Prostate gland (tissue), 2 donors: ENCODE data around the gene PGAP6. TPM values are rescaled to one million over a fixed set of nuclear protein-coding genes. Genes with fewer than 3 reads are reported as not detected.

Experiments
- DNase-seq: peaks from one replicate; pipeline ENCODE4 v3.0.0-alpha.2; 2019; ENCODE audit warnings: low spot score
- H3K27ac ChIP-seq, 2 donors: fragments of 200-600 bp; sonication (generic); 2 replicates each; pipeline ENCODE4 v1.5.1; 2017 to 2019
- H3K27me3 ChIP-seq: fragments of 200-600 bp; sonication (generic); replicated peaks from 2 replicates; pipeline ENCODE4 v1.5.1; 2019; ENCODE audit not compliant: insufficient read depth
- H3K36me3 ChIP-seq, 2 donors: fragments of 200-600 bp; sonication (generic); 1 replicate in 1 of 2; 2 replicates in 1 of 2; pipeline versions ENCODE4 v1.5.1 to v1.8.1; 2017 to 2019
- H3K4me1 ChIP-seq: fragments of 200-600 bp; sonication (generic); replicated peaks from 2 replicates; pipeline ENCODE4 v1.5.1; 2019
- H3K4me3 ChIP-seq, 2 donors: fragments of 200-600 bp; sonication (generic); 2 replicates each; pipeline ENCODE4 v1.5.1; 2017 to 2019
- H3K9me3 ChIP-seq: fragments of 200-600 bp; sonication (generic); 2 replicates; pipeline ENCODE4 v1.5.1; 2017
- POLR2A ChIP-seq: fragments of 450-650 bp; IDR thresholded peaks from one replicate; pipeline ENCODE4 v1.6.1; 2016; ENCODE audit warnings: antibody characterized with exemption, mild to moderate bottlenecking
- POLR2AphosphoS5 ChIP-seq: sonication (generic); formaldehyde crosslinking; IDR thresholded peaks from one replicate; pipeline ENCODE4 v1.6.1; 2017; ENCODE audit warnings: antibody characterized with exemption
- WGBS: methylation state at CpG from one replicate; pipeline ENCODE4 v1.1.5; 2018; 5-methylcytosine and 5-hydroxymethylcytosine counted together
- intact Hi-C: fragments of 100-400 bp; cut with DNase I; formaldehyde crosslinking; loops from one replicate; pipeline ENCODE4 v1.14.2; 2022
- total RNA-seq, 2 donors: library from RNA; depleted of rRNA; stranded (reverse); fragments of >200 nt; gene quantifications; one replicate each; pipeline ENCODE4 v1.1.0, GENCODE V29; 2016
- TF ChIP-seq, protein P1 (sequence below), 4 experiments: fragments of 200-600 bp in 2 of 4; fragments of 450-650 bp in 2 of 4; sonication (generic) in 2 of 4; IDR thresholded peaks; 1 replicate in 3 of 4; 2 replicates in 1 of 4; pipeline ENCODE4 v1.5.1; 2016 to 2019; ENCODE audit warnings: antibody characterized with exemption in 4 of 4, mild to moderate bottlenecking in 2 of 4, moderate library complexity in 2 of 4

The PGAP6 gene
- total RNA-seq, 2 donors from 2014 or later, result 36.8 to 207 TPM

DNA sequence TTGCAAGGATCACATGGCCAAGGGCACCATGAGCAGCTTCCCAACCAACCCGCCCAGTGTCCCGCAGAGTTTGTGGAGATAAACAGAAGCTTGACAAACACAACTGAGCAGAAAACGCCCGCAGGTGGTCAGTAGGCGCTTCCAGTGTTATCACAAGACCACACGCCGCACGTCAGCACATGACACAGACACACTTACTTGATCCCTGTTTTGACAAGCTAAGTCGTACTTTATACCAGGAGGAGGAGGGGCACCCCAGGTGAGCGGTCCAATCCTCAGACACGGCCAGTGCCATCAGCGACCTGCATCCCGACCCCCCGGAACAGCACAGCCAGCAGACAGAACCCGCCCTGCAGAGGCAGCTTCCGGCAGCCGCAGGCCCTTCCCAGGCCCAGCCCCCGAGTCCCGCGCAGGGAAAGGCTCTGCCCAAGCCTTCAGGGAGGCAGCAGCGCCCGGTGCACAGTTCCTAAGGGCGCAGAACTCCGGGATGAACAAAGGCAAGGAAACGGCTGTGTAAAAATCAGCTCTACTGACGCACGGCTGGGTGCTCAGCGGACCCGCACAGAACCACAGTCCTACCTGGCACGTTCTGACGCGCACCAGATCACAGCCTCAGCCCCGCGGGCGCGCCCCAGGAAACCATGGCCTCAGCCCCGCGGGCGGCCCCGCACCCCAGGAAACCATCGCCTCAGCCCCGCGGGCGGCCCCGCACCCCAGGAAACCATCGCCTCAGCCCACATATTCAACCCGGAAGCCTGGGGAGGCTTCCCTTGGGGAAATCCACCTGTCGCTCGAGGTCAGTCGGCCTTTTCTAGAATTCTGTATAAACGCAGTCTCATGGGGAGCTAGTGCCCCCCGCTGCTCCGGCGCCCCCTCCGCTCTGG is 57.1 kb downstream of the PGAP6 start:
- DNase-seq, result no peak
- Histone ChIP-seq H3K4me3 (no peak overlapping the region), H3K4me1 (peaks cover 9% of the 10 kb centered on the region), H3K9me3 (no peaks in the 10 kb centered on the region), H3K36me3 (no peaks in the 10 kb centered on the region), H3K27ac (no peak overlapping the region), H3K27me3 (no peaks in the 10 kb centered on the region)
- TF ChIP-seq, protein P1, sequence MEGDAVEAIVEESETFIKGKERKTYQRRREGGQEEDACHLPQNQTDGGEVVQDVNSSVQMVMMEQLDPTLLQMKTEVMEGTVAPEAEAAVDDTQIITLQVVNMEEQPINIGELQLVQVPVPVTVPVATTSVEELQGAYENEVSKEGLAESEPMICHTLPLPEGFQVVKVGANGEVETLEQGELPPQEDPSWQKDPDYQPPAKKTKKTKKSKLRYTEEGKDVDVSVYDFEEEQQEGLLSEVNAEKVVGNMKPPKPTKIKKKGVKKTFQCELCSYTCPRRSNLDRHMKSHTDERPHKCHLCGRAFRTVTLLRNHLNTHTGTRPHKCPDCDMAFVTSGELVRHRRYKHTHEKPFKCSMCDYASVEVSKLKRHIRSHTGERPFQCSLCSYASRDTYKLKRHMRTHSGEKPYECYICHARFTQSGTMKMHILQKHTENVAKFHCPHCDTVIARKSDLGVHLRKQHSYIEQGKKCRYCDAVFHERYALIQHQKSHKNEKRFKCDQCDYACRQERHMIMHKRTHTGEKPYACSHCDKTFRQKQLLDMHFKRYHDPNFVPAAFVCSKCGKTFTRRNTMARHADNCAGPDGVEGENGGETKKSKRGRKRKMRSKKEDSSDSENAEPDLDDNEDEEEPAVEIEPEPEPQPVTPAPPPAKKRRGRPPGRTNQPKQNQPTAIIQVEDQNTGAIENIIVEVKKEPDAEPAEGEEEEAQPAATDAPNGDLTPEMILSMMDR (IDR thresholded peaks at IDR 0.05), result no peak
- intact Hi-C loops, result no loop called here
- 68% methylated on average over 49 of the region's 55 CpGs for WGBS

DNA sequence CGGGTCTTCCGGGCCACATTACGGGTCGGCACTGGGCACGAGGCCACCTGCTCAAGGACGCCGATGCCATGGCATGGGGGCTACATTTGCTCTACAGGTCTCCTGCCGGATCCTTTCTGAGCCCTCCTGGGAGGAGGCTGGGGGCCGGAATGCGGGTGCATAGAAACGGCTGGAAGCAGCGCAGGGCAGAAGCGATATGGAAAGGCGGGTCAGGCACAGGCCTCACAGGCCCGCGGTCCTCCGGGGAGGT is 57.7 kb downstream of the PGAP6 start:
- peaks cover 9% of the 10 kb centered on the region for H3K4me1 ChIP-seq
- intact Hi-C loops, result no loop called here
- no peak overlapping the region for H3K27ac ChIP-seq
- H3K36me3 ChIP-seq, result no peaks in the 10 kb centered on the region
- no peak for DNase-seq
- no peaks in the 10 kb centered on the region for H3K27me3 ChIP-seq
- 90% methylated on average over 17 of the region's 17 CpGs for WGBS
- no peak overlapping the region for H3K4me3 ChIP-seq
- TF ChIP-seq, protein P1 (IDR thresholded peaks at IDR 0.05), result no peak
- TF ChIP-seq POLR2A (no peak), POLR2AphosphoS5 (no peak)
- no peaks in the 10 kb centered on the region for H3K9me3 ChIP-seq

DNA sequence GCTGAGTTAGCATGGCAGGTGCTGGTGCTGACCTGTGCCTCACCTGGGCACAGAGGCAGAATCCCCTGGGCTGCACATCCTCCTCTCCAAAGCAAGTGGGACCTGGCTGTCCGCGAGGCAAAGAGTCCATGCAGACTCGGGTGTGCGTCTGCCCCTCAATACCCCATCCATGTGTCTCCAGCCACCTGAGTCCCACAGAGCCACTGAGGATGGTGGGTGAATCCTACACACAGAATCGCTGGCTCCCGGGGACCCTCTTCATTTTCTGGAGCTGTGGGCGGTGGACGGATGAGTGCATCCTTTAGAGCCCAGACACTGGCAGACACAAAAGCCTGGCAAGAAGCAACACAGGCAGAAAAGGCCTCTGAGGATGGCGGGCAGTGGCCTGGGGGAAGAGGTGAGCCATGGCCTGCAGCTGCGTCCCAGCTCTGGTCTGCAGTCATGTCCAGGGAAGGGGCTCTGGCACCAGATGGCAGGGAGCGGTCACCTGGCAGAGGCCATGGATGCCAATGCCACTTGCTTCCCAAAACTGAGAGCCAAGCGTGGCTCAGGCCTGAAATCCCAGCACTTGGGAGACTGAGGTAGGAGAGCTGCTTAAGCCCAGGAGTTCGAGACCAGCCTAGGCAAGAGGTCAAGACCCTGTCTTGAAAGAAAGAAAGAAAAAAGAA is 59.2 kb downstream of the PGAP6 start:
- Histone ChIP-seq H3K27ac (no peak overlapping the region), H3K27me3 (no peaks in the 10 kb centered on the region), H3K36me3 (no peaks in the 10 kb centered on the region), H3K9me3 (no peaks in the 10 kb centered on the region), H3K4me1 (peaks cover 3% of the 10 kb centered on the region), H3K4me3 (no peak overlapping the region)
- no peak for DNase-seq
- intact Hi-C loops, result no loop called here
- TF ChIP-seq POLR2A, result no peak
- 95% methylated on average over 13 of the region's 13 CpGs for WGBS

DNA sequence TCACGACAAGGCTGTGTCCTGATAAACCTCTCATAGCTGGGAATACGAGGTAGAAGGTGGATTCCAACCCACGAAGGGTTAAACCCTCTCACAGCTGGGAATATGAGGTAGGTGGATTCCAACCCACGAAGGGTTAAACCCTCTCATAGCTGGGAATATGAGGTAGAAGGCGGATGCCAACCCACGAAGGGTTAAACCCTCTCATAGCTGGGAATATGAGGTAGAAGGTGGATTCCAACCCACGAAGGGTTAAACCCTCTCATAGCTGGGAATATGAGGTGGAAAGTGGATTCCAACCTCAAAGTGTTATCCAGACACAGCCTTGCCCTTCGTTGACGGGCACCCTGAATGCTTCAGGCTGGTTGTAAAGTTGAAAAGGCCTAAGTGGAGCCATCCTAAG is 60.2 kb downstream of the PGAP6 start:
- H3K4me3 ChIP-seq, result no peak overlapping the region
- 76% methylated on average over 9 of the region's 9 CpGs for WGBS
- H3K36me3 ChIP-seq, result no peaks in the 10 kb centered on the region
- DNase-seq, result no peak
- no peaks in the 10 kb centered on the region for H3K4me1 ChIP-seq
- no peaks in the 10 kb centered on the region for H3K27me3 ChIP-seq
- no peaks in the 10 kb centered on the region for H3K9me3 ChIP-seq
- intact Hi-C loops, result no loop called here
- TF ChIP-seq, protein P1 (IDR thresholded peaks at IDR 0.05), result no peak
- TF ChIP-seq POLR2A, result no peak
- TF ChIP-seq POLR2AphosphoS5, result no peak
- no peak overlapping the region for H3K27ac ChIP-seq

Other genes with a start within 250 kb of the PGAP6 start
- 10 to 100 TPM; 36.1 to 47.1 TPM for gene NPRL3, start 243.3 kb downstream of the PGAP6 start, total RNA-seq
- not detected for gene HBZ, start 229.3 kb downstream of the PGAP6 start, total RNA-seq
- not detected for gene HBM, start 216.0 kb downstream of the PGAP6 start, total RNA-seq
- gene HBA2, start 209.1 kb downstream of the PGAP6 start, total RNA-seq, result 10 to 100 TPM in 1 of 2 donors, 1 to 10 TPM in 1; 7.4 to 15.5 TPM
- gene HBA1, start 205.3 kb downstream of the PGAP6 start, total RNA-seq, result 10 to 100 TPM in 1 of 2 donors, not detected in 1; 43.4 TPM
- not detected for gene HBQ1, start 201.5 kb downstream of the PGAP6 start, total RNA-seq
- gene LUC7L, start 152.5 kb downstream of the PGAP6 start, total RNA-seq, result 100 to 1,000 TPM in 1 of 2 donors, 10 to 100 TPM in 1; 55.1 to 108 TPM
- gene FAM234A, start 147.2 kb downstream of the PGAP6 start, total RNA-seq, result 100 to 1,000 TPM in 1 of 2 donors, 10 to 100 TPM in 1; 83.8 to 114 TPM
- 1 to 10 TPM; 2.3 to 5.9 TPM for gene RGS11, start 106.0 kb downstream of the PGAP6 start, total RNA-seq
- 1 to 10 TPM in 1 of 2 donors, under 1 TPM in 1; 0.41 to 7.0 TPM for gene ARHGDIG, start 101.4 kb downstream of the PGAP6 start, total RNA-seq
- 1 to 10 TPM in 1 of 2 donors, not detected in 1; 2.1 TPM for gene PDIA2, start 98.8 kb downstream of the PGAP6 start, total RNA-seq
- gene AXIN1, start 29.3 kb downstream of the PGAP6 start, total RNA-seq, result 10 to 100 TPM; 31.2 to 35.2 TPM
- gene MRPL28, start 11.4 kb downstream of the PGAP6 start, total RNA-seq, result 10 to 100 TPM; 83.4 to 84.3 TPM
- 100 to 1,000 TPM; 137 to 185 TPM for gene NME4, start 15.2 kb upstream of the PGAP6 start, total RNA-seq
- 10 to 100 TPM; 23.7 to 38.5 TPM for gene DECR2, start 19.9 kb upstream of the PGAP6 start, total RNA-seq
- gene RAB11FIP3, start 43.7 kb upstream of the PGAP6 start, total RNA-seq, result 10 to 100 TPM; 33.2 to 93.2 TPM
- 10 to 100 TPM; 59.7 to 80.7 TPM for gene CAPN15, start 145.7 kb upstream of the PGAP6 start, total RNA-seq
- gene PRR35, start 178.4 kb upstream of the PGAP6 start, total RNA-seq, result 1 to 10 TPM in 1 of 2 donors, not detected in 1; 5.1 TPM
- gene NHLRC4, start 185.0 kb upstream of the PGAP6 start, total RNA-seq, result 1 to 10 TPM; 2.9 to 6.2 TPM
- gene PIGQ, start 188.0 kb upstream of the PGAP6 start, total RNA-seq, result 10 to 100 TPM; 70.1 to 85.8 TPM
- gene RAB40C, start 208.1 kb upstream of the PGAP6 start, total RNA-seq, result 10 to 100 TPM; 41.8 to 68.0 TPM
- 1 to 10 TPM; 1.5 to 1.9 TPM for gene WFIKKN1, start 249.0 kb upstream of the PGAP6 start, total RNA-seq